PC-3 (cell line): Measurements from ENCODE around the gene TUBGCP6. TPM values are rescaled to one million over a fixed set of nuclear protein-coding genes. Genes with fewer than 3 reads are reported as not detected.

Experiments used
- ATAC-seq: fragments of 200-7000 bp; cut with Tn5 transposase; 2 replicates; pipeline ENCODE4 v1.9.1; 2020; ENCODE audit warnings: mild to moderate bottlenecking, moderate library complexity
- BruUV-seq: library from RNA; stranded (reverse); fragments of 400-500 nt; replicated peaks from 2 replicates; lab custom pipeline; 2021; lab: Mats Ljungman, UMichigan
- CTCF ChIA-PET: fragments of 300-600 bp; sonication (Branson Sonifier 250); formaldehyde crosslinking; loops from one replicate; lab custom pipeline; 2022; ENCODE audit warnings: antibody characterized with exemption; lab: Charles Lee
- POLR2A ChIA-PET: fragments of 300-600 bp; sonication (Branson Sonifier 250); formaldehyde crosslinking; loops from one replicate; lab custom pipeline; 2022; ENCODE audit warnings: antibody characterized with exemption; ENCODE audit not compliant: unreplicated experiment; lab: Charles Lee
- DNase-seq: peaks from one replicate; pipeline ENCODE4 v3.0.0-alpha.2; 2015
- H2AFZ ChIP-seq: fragments of 300-600 bp; sonication (generic); 2 replicates; pipeline ENCODE4 v1.6.0; 2016; ENCODE audit warnings: antibody characterized with exemption, low read length
- H3F3A ChIP-seq: fragments of 300-600 bp; sonication (generic); one replicate; pipeline ENCODE4 v1.6.0; 2017; ENCODE audit warnings: antibody characterized with exemption, low read length, control low read depth, mild to moderate bottlenecking; ENCODE audit not compliant: unreplicated experiment
- H3K27ac ChIP-seq: fragments of 300-600 bp; sonication (generic); 2 replicates; pipeline ENCODE4 v1.5.1; 2016; ENCODE audit warnings: mild to moderate bottlenecking, low read length
- H3K27me3 ChIP-seq: fragments of 300-600 bp; sonication (generic); 2 replicates; pipeline ENCODE4 v1.6.1; 2016; ENCODE audit warnings: low read length, mixed read lengths
- H3K36me3 ChIP-seq: fragments of 300-600 bp; sonication (generic); 2 replicates; pipeline ENCODE4 v1.6.1; 2016; ENCODE audit warnings: low read depth, mixed run types, low read length, mixed read lengths
- H3K4me1 ChIP-seq: fragments of 300-600 bp; sonication (generic); 2 replicates; pipeline ENCODE4 v1.5.1; 2016; ENCODE audit warnings: low read length; ENCODE audit not compliant: insufficient read depth
- H3K4me2 ChIP-seq: fragments of 300-600 bp; sonication (generic); 2 replicates; pipeline ENCODE4 v1.6.0; 2016; ENCODE audit warnings: low read length
- H3K4me3 ChIP-seq: fragments of 300-600 bp; sonication (generic); 2 replicates; pipeline ENCODE4 v1.5.1; 2016; ENCODE audit warnings: mild to moderate bottlenecking, low read length, mixed read lengths
- H3K79me2 ChIP-seq: fragments of 300-600 bp; sonication (generic); 2 replicates; pipeline ENCODE4 v1.6.1; 2017; ENCODE audit warnings: low read length, mixed read lengths
- H3K9ac ChIP-seq: fragments of 300-600 bp; sonication (generic); 2 replicates; pipeline ENCODE4 v1.6.0; 2016; ENCODE audit warnings: mild to moderate bottlenecking, low read length
- H3K9me2 ChIP-seq: fragments of 300-600 bp; sonication (generic); replicated peaks from 2 replicates; pipeline ENCODE4 v1.6.1; 2016; ENCODE audit warnings: mixed run types, low read length, mixed read lengths
- H3K9me3 ChIP-seq: fragments of 300-600 bp; sonication (generic); 2 replicates; pipeline ENCODE4 v1.6.1; 2016; ENCODE audit warnings: low read length, mixed read lengths
- H4K20me1 ChIP-seq: fragments of 300-600 bp; sonication (generic); 2 replicates; pipeline ENCODE4 v1.6.1; 2016; ENCODE audit warnings: low read length, mixed read lengths
- CTCF ChIP-seq: fragments of 300-600 bp; sonication (generic); conservative IDR thresholded peaks from 2 replicates; pipeline ENCODE4 v1.5.1; 2017; ENCODE audit warnings: antibody characterized with exemption, low read depth, mild to moderate bottlenecking, low read length
- EZH2 ChIP-seq: fragments of 300-600 bp; sonication (generic); IDR thresholded peaks from one replicate; pipeline ENCODE4 v1.6.1; 2017; ENCODE audit warnings: antibody characterized with exemption, mild to moderate bottlenecking, low read length; ENCODE audit not compliant: unreplicated experiment
- EZH2phosphoT487 ChIP-seq: fragments of 300-600 bp; sonication (generic); IDR thresholded peaks from 2 replicates; pipeline ENCODE4 v1.6.1; 2018; ENCODE audit warnings: mild to moderate bottlenecking, antibody characterized with exemption, low read length, borderline replicate concordance
- intact Hi-C: fragments of 100-400 bp; cut with micrococcal nuclease; formaldehyde crosslinking; loops from 2 replicates; pipeline ENCODE4 v1.9.0; 2023
- total RNA-seq: library from RNA; depleted of rRNA; stranded (reverse); fragments of >200 nt; gene quantifications from 2 replicates; pipeline ENCODE4 v1.2.3, GENCODE V29; 2014

Gene TUBGCP6
- total RNA-seq, 1 experiment from 2014 or later, result 32.1 TPM

GRCh38 chr22:50186761-50187523 lies 57.9 kb downstream of the TUBGCP6 start:
- intact Hi-C loops, result loop anchor here (1.0 kb wide), 1 partner anchor 38 kb away; no protein-coding TSS in a partner anchor
- H3K4me2 ChIP-seq, result peak overlapping the region; percentile 94
- H3K9me2 ChIP-seq, result no peaks in the 10 kb centered on the region
- no peaks in the 10 kb centered on the region for H3F3A ChIP-seq
- DNase-seq, result peak; percentile 33
- H3K9ac ChIP-seq, result peak overlapping the region; percentile 86
- no peak for ATAC-seq
- H3K36me3 ChIP-seq, result no peaks in the 10 kb centered on the region
- H3K9me3 ChIP-seq, result no peaks in the 10 kb centered on the region
- POLR2A ChIA-PET, result interaction anchor here (0.5 kb wide), 1 partner anchor 227 kb away, joined by 5 read pairs; the partner anchor contains the start of gene PIM3
- CTCF ChIA-PET, result interaction anchor here (0.8 kb wide), 1 partner anchor 72 kb away, joined by 3 read pairs; no protein-coding TSS in a partner anchor
- H3K27ac ChIP-seq, result peak overlapping the region; percentile 29
- peak overlapping the region; percentile 77 for H3K4me3 ChIP-seq
- BruUV-seq, result no TSS peak
- peaks cover 53% of the 10 kb centered on the region for H3K79me2 ChIP-seq
- H3K4me1 ChIP-seq, result peaks cover 43% of the 10 kb centered on the region
- no peaks in the 10 kb centered on the region for H3K27me3 ChIP-seq
- H4K20me1 ChIP-seq, result no peaks in the 10 kb centered on the region
- 0 out of 2 replicates have a peak overlapping the region, but pooled peaks have one; percentile 7 for H2AFZ ChIP-seq
- TF ChIP-seq CTCF (no peak), EZH2phosphoT487 (no peak), EZH2 (no peak)

- TF ChIP-seq EZH2phosphoT487 (no peak), CTCF (no peak), EZH2 (no peak)
- no peaks in the 10 kb centered on the region for H3K9me2 ChIP-seq
- H3K9ac ChIP-seq, result peak overlapping the region; percentile 86
- H3K4me3 ChIP-seq, result peak overlapping the region; percentile 77
- H4K20me1 ChIP-seq, result no peaks in the 10 kb centered on the region
- H3K4me1 ChIP-seq, result peaks cover 36% of the 10 kb centered on the region
- ChIA-PET CTCF (interaction anchor here (0.8 kb wide), 1 partner anchor 71 kb away, joined by 3 read pairs; no protein-coding TSS in a partner anchor), POLR2A (no interaction called here)
- intact Hi-C loops, result no loop called here
- BruUV-seq, result no TSS peak
- ATAC-seq (no peak), DNase-seq (no peak)
- H3K27ac ChIP-seq, result peak overlapping the region; percentile 29
- peak overlapping the region; percentile 94 for H3K4me2 ChIP-seq
- H3K36me3 ChIP-seq, result no peaks in the 10 kb centered on the region
- H3K79me2 ChIP-seq, result peaks cover 46% of the 10 kb centered on the region
- H3K9me3 ChIP-seq, result no peaks in the 10 kb centered on the region
- 0 out of 2 replicates have a peak overlapping the region, but pooled peaks have one; percentile 7 for H2AFZ ChIP-seq
- no peaks in the 10 kb centered on the region for H3K27me3 ChIP-seq
- no peaks in the 10 kb centered on the region for H3F3A ChIP-seq
These were observed 58.6 kb downstream of the TUBGCP6 start for GRCh38 chr22:50186181-50186714.
